Measurements from ENCODE around the gene GSTA4. TPM values are rescaled to one million over a fixed set of nuclear protein-coding genes. Genes with fewer than 3 reads are reported as not detected.

The GSTA4 gene
- total and polyA plus RNA-seq, 2 of the 13 experiments (the other 11 are each of a cell fraction or from before 2014, with no cell fraction given): 34.1 to 53.6 TPM

DNA sequence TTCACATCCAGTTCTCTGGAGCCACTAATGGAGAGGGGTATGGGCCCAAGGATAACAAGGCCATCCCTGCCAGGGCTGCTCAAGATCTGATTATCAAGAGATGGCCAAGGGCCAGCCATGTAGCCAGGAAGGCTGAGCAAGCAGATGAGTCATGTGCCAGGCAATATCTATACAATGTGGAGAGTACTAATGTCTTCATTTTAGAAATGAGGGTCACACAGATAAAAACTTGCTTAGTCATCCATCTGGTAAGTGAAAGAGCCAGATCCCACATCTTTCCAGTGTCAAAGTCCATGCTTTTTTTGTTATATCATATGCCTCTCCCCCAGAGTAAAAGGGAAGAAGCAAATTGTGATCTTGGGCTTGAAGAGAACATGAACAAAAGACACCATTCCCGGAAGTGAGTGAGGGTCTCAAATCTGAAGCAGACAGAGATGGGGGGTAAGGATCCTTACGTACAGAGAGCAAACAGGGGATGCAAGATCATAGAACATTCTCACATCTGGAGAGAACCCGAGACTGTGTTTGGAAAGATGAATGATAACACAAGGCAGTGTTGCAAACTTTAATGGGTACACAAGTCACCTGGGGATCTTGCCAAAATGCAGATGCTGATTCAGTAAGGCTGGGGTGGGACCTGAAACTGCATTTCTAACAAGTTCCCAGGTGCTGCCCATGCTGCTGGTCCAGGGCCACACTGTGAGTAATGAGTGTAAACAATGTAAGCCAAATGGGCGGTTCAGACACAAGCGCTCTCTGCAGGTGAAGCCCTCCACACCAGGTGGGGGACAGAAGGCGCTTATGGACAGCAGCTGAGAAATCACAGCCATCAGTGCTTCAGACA is 65.5 kb downstream of the GSTA4 start (continued):
- TF ChIP-seq MAFF (IDR thresholded peaks at IDR 0.05; ENCODE audit: low read depth, low read length): peak; percentile 62
- TF ChIP-seq ZNF556 (CRISPR knock-in tag; IDR thresholded peaks at IDR 0.05; ENCODE audit: borderline replicate concordance): 0 out of 2 replicates have a peak, but pooled peaks have one; percentile 29
- TF ChIP-seq MAZ (IDR thresholded peaks at IDR 0.05; ENCODE audit: borderline replicate concordance, low read depth, low read length): no peak
- TF ChIP-seq MAZ (CRISPR knock-in tag; IDR thresholded peaks at IDR 0.05; ENCODE audit: low read depth): peak; percentile 35; the same call in 1 of the 2 replicates
- no peak for TF ChIP-seq ZNF3 (CRISPR knock-in tag; IDR thresholded peaks at IDR 0.05)
- peak; percentile 66 to 78 for TF ChIP-seq MAFK (conservative IDR thresholded peaks at IDR 0.05 in 1 of 2, IDR thresholded peaks at IDR 0.05 in 1 of 2; ENCODE audit: low read length in 2 of 2)
- TF ChIP-seq ZNF552 (CRISPR knock-in tag; IDR thresholded peaks at IDR 0.05; ENCODE audit: borderline replicate concordance): no peak
- TF ChIP-seq, protein P1, sequence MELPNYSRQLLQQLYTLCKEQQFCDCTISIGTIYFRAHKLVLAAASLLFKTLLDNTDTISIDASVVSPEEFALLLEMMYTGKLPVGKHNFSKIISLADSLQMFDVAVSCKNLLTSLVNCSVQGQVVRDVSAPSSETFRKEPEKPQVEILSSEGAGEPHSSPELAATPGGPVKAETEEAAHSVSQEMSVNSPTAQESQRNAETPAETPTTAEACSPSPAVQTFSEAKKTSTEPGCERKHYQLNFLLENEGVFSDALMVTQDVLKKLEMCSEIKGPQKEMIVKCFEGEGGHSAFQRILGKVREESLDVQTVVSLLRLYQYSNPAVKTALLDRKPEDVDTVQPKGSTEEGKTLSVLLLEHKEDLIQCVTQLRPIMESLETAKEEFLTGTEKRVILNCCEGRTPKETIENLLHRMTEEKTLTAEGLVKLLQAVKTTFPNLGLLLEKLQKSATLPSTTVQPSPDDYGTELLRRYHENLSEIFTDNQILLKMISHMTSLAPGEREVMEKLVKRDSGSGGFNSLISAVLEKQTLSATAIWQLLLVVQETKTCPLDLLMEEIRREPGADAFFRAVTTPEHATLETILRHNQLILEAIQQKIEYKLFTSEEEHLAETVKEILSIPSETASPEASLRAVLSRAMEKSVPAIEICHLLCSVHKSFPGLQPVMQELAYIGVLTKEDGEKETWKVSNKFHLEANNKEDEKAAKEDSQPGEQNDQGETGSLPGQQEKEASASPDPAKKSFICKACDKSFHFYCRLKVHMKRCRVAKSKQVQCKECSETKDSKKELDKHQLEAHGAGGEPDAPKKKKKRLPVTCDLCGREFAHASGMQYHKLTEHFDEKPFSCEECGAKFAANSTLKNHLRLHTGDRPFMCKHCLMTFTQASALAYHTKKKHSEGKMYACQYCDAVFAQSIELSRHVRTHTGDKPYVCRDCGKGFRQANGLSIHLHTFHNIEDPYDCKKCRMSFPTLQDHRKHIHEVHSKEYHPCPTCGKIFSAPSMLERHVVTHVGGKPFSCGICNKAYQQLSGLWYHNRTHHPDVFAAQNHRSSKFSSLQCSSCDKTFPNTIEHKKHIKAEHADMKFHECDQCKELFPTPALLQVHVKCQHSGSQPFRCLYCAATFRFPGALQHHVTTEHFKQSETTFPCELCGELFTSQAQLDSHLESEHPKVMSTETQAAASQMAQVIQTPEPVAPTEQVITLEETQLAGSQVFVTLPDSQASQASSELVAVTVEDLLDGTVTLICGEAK (IDR thresholded peaks at IDR 0.05): no peak
- TF ChIP-seq, protein P1 (CRISPR knock-in tag; IDR thresholded peaks at IDR 0.05): 0 out of 2 replicates have a peak, but pooled peaks have one; percentile 29
- no peak for TF ChIP-seq ZNF143 (CRISPR knock-in tag; IDR thresholded peaks at IDR 0.05)
- 0 out of 2 replicates have a peak, but pooled peaks have one; percentile 19 for TF ChIP-seq ZSCAN31 (CRISPR knock-in tag; IDR thresholded peaks at IDR 0.05; ENCODE audit: low read depth)
- TF ChIP-seq, protein P2, sequence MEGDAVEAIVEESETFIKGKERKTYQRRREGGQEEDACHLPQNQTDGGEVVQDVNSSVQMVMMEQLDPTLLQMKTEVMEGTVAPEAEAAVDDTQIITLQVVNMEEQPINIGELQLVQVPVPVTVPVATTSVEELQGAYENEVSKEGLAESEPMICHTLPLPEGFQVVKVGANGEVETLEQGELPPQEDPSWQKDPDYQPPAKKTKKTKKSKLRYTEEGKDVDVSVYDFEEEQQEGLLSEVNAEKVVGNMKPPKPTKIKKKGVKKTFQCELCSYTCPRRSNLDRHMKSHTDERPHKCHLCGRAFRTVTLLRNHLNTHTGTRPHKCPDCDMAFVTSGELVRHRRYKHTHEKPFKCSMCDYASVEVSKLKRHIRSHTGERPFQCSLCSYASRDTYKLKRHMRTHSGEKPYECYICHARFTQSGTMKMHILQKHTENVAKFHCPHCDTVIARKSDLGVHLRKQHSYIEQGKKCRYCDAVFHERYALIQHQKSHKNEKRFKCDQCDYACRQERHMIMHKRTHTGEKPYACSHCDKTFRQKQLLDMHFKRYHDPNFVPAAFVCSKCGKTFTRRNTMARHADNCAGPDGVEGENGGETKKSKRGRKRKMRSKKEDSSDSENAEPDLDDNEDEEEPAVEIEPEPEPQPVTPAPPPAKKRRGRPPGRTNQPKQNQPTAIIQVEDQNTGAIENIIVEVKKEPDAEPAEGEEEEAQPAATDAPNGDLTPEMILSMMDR (CRISPR knock-in tag; IDR thresholded peaks at IDR 0.05): peak; percentile 52
- TF ChIP-seq SAP130 (CRISPR knock-in tag; IDR thresholded peaks at IDR 0.05; ENCODE audit: low read depth): peak; percentile 28; the same call in 1 of the 2 replicates
- TF ChIP-seq FOXA1 (IDR thresholded peaks at IDR 0.05): no peak
- TF ChIP-seq FOXA1 (CRISPR knock-in tag; IDR thresholded peaks at IDR 0.05): peak; percentile 65
- no peak for TF ChIP-seq HHEX (CRISPR knock-in tag; IDR thresholded peaks at IDR 0.05)
- no peak for TF ChIP-seq ZNF549 (CRISPR knock-in tag; IDR thresholded peaks at IDR 0.05)
- TF ChIP-seq SALL1 (CRISPR knock-in tag; IDR thresholded peaks at IDR 0.05): peak; percentile 46; the same call in 1 of the 2 replicates
- TF ChIP-seq, protein P3, sequence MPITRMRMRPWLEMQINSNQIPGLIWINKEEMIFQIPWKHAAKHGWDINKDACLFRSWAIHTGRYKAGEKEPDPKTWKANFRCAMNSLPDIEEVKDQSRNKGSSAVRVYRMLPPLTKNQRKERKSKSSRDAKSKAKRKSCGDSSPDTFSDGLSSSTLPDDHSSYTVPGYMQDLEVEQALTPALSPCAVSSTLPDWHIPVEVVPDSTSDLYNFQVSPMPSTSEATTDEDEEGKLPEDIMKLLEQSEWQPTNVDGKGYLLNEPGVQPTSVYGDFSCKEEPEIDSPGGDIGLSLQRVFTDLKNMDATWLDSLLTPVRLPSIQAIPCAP (CRISPR knock-in tag; IDR thresholded peaks at IDR 0.05; ENCODE audit: low read depth): no peak
